ENCODE data around the gene PRELP.

The PRELP gene

DNA sequence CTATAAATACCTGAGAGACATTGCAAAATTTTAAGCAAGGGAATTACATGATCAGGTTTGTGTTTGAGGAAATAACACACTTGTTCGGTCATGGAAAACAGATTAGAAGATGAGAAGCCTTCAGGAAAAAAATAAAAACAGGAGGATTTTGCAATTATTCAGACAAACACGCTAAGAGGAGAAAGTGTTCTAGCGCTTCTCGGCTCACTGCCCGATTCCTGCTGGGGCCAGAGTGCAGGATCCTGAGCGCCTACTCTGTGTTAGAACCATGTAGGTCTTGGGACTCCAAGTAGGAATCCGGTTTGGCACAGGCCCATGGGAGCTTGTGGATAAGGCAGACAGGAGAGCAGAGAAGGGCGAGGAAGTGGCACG, 8.1 kb upstream of the PRELP start:
- no peak overlapping the region for H3K4me3 ChIP-seq (ENCODE audit: low read depth, low read length)
- TF ChIP-seq, protein P1, sequence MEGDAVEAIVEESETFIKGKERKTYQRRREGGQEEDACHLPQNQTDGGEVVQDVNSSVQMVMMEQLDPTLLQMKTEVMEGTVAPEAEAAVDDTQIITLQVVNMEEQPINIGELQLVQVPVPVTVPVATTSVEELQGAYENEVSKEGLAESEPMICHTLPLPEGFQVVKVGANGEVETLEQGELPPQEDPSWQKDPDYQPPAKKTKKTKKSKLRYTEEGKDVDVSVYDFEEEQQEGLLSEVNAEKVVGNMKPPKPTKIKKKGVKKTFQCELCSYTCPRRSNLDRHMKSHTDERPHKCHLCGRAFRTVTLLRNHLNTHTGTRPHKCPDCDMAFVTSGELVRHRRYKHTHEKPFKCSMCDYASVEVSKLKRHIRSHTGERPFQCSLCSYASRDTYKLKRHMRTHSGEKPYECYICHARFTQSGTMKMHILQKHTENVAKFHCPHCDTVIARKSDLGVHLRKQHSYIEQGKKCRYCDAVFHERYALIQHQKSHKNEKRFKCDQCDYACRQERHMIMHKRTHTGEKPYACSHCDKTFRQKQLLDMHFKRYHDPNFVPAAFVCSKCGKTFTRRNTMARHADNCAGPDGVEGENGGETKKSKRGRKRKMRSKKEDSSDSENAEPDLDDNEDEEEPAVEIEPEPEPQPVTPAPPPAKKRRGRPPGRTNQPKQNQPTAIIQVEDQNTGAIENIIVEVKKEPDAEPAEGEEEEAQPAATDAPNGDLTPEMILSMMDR (conservative IDR thresholded peaks at IDR 0.05; ENCODE audit: low read depth, low read length), result no peak
- DNase-seq (ENCODE audit: low read depth), result peak; percentile 58

DNA sequence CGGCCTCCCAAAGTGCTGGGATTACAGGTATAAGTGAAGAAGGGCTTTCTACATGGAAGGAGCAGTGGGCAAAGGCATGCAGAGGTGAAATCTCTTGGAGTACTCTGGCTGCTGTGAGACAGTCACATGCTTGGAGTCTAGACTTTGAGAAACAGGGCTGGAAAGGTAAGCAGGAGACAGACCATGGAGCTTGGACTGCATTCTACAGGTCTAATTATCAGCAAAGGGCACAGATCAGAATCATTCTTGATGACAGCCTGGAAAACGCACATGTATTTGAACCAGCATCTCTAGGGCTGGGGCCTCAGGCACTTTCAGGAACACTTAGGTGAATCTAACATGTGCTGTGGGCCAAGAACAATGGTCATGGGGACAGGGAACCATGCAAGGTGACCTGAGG, 7.3 kb upstream of the PRELP start:
- TF ChIP-seq, protein P1 (conservative IDR thresholded peaks at IDR 0.05; ENCODE audit: low read depth, low read length), result no peak
- H3K4me3 ChIP-seq (ENCODE audit: low read depth, low read length), result no peak overlapping the region
- DNase-seq (ENCODE audit: low read depth), result no peak

DNA sequence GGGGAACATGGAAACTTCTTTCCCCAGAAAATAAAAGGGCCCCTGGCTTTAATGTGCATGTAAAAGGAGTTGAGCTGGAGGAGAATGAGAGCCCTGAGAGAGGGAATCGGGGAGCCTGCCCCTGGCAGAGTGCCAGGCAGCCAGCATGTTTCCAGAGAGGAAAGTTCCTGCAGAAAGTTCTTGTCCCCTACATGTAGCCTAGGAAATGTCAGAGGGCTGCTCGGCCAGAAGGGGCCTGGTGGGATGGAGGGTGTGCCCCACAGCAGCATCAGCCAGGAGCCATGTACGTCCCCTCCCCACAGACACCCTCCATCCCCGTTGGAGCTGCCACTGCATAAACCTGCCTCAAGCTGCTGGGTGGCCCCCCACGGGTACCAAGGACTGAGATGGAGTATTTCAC, 5.4 kb upstream of the PRELP start:
- no peak for DNase-seq (ENCODE audit: low read depth)
- no peak overlapping the region for H3K4me3 ChIP-seq (ENCODE audit: low read depth, low read length)
- TF ChIP-seq, protein P1 (conservative IDR thresholded peaks at IDR 0.05; ENCODE audit: low read depth, low read length), result no peak

DNA sequence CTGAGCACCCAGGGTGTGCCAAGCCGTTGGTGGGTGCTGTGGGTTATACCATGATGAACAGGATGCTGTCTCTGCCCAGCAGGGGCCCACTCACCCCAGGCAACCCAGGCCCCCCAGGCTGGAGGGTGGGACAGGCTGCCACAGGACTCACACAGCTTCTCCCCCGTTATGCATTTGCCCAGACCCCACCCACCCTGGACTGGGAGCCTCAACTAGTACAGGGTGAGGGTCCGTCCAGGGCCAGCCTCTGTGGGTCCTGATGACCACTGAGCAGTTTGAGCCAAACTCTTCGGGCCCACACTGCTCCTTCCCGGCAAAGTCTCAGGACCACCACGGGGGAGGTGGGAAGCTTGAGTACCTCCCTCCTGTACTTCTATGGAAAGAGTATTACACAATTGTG, 3.8 kb upstream of the PRELP start:
- H3K4me3 ChIP-seq (ENCODE audit: low read depth, low read length), result no peak overlapping the region
- TF ChIP-seq, protein P1 (conservative IDR thresholded peaks at IDR 0.05; ENCODE audit: low read depth, low read length), result no peak
- no peak for DNase-seq (ENCODE audit: low read depth)

DNA sequence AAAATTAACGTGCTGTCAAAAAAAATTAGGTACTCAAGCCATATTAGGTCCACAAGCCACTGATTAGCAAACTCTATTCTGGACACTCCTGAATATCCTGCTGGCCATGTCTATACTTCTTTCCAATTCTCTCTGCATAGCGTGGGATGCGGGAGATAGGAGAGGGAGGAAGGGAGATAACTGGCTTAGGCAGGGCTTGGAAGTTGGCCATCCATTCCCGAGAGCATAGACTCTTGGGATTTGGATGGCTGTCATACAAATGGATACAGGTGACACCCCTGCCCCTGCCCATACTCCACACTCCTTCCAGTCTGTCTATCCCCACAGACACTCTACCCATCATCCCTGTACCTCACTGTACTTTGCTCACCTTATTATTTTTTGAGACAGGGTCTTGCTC, 2.3 kb upstream of the PRELP start:
- no peak for DNase-seq (ENCODE audit: low read depth)
- H3K4me3 ChIP-seq (ENCODE audit: low read depth, low read length), result no peak overlapping the region
- TF ChIP-seq, protein P1 (conservative IDR thresholded peaks at IDR 0.05; ENCODE audit: low read depth, low read length), result no peak

DNA sequence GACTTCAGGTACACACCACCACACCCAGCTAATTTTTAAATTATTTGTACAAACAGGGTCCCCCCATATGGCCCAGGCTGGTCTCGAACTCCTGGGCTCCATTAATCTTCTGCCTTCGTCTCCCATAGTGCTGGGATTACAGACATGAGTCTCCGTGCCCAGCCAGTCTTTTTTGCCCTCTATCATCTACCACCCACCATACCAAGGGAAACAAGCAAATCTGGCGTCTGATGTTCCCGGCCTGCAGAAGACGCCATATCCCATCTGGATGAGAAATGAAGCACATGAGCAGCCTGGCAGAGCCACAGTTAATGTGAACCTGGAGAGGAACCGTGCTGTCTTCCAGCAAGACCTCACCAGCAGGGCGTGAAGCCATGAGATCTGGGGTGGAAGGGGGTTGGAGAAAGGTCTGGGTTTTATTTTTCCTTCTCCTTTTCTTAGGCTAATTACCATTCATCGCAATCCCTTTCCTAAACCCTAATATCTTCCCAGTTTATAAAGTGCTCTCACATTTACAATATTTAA, 1.8 kb upstream of the PRELP start:
- no peak for DNase-seq (ENCODE audit: low read depth)
- TF ChIP-seq, protein P1 (conservative IDR thresholded peaks at IDR 0.05; ENCODE audit: low read depth, low read length), result no peak
- H3K4me3 ChIP-seq (ENCODE audit: low read depth, low read length), result no peak overlapping the region

DNA sequence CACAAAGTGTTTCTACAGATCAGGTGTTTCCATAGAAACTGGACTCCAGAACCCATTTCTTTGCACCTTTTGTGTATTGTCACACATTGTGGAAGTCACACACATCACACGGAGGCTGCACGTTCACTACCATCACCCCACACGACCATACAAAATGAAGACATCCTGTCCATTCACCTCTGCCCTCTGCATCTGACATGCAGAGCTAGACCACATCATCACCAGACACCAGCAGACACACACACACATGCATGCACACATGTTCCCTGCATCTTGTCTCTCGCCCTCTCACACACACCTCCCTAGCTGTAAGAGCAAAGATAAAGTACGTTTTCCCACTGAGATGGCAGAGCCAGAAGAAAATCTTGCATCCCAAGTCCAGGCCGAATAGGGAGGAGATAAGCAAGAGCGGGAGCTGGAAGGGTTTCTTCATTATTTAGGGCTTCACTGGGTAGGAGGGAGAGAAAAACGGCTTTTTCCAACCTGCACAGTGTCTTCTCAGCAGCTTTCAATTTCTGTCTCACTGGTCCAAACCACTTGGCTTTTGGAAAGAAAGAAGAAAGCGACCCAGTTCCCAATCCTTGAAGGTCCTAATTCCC, 709 bp downstream of the PRELP start:
- TF ChIP-seq, protein P1 (conservative IDR thresholded peaks at IDR 0.05; ENCODE audit: low read depth, low read length), result no peak
- no peak overlapping the region for H3K4me3 ChIP-seq (ENCODE audit: low read depth, low read length)
- DNase-seq (ENCODE audit: low read depth), result no peak

All from choroid plexus epithelial cell (primary cell).